Measurements from ENCODE around the gene NEDD8. TPM values are rescaled to one million over a fixed set of nuclear protein-coding genes. Genes with fewer than 3 reads are reported as not detected.

The NEDD8 gene
- total RNA-seq, 1 experiment from 2014 or later, result 234 TPM

DNA sequence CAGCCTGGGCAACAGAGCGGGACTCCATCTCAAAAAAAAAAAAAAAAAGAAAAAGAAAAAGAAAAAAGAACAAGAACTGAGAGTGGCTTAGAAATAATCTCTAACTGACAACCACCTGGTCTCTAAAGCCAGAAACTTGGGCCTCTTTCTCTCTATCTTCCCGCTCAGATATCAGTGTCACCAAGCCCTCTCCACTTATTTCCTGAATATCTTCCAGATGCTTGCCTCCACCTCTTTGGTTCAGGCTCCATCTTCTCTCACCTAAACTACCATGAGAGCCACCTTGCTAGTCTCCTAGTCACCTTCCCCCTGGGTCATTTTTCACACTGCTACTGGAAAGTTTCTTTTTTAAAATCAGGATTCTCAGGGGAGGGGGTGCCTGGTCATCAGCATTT, 35.1 kb downstream of the NEDD8 start:
- DNase-seq (ENCODE audit: low read depth in 1 of 2, low spot score in 2 of 2), result no peak
- Histone ChIP-seq H3K4me1 (replicated peaks) (peaks cover 20% of the 10 kb centered on the region), H3K4me3 (no peak overlapping the region)

GRCh38 chr14:24196071-24197055, 35.8 kb downstream of the NEDD8 start:
- no peaks in the 10 kb centered on the region; the same call in 1 of the 2 replicates for H3K9me3 ChIP-seq (replicated peaks)
- H3K27ac ChIP-seq, result peak overlapping the region; percentile 97
- H3K27me3 ChIP-seq (replicated peaks), result no peaks in the 10 kb centered on the region
- peak in 1 of 2 experiments; percentile 34 for DNase-seq (ENCODE audit: low read depth in 1 of 2, low spot score in 2 of 2)
- peaks cover 20% of the 10 kb centered on the region for H3K4me1 ChIP-seq (replicated peaks)
- H3K4me3 ChIP-seq, result peak overlapping the region; percentile 69
- peaks cover 34% of the 10 kb centered on the region for H3K36me3 ChIP-seq

More for the DNA sequence above, 35.1 kb downstream of the NEDD8 start:
- H3K9me3 ChIP-seq (replicated peaks), result no peaks in the 10 kb centered on the region; the same call in 1 of the 2 replicates
- no peak overlapping the region for H3K27ac ChIP-seq
- peaks cover 31% of the 10 kb centered on the region for H3K36me3 ChIP-seq
- no peaks in the 10 kb centered on the region for H3K27me3 ChIP-seq (replicated peaks)

DNA sequence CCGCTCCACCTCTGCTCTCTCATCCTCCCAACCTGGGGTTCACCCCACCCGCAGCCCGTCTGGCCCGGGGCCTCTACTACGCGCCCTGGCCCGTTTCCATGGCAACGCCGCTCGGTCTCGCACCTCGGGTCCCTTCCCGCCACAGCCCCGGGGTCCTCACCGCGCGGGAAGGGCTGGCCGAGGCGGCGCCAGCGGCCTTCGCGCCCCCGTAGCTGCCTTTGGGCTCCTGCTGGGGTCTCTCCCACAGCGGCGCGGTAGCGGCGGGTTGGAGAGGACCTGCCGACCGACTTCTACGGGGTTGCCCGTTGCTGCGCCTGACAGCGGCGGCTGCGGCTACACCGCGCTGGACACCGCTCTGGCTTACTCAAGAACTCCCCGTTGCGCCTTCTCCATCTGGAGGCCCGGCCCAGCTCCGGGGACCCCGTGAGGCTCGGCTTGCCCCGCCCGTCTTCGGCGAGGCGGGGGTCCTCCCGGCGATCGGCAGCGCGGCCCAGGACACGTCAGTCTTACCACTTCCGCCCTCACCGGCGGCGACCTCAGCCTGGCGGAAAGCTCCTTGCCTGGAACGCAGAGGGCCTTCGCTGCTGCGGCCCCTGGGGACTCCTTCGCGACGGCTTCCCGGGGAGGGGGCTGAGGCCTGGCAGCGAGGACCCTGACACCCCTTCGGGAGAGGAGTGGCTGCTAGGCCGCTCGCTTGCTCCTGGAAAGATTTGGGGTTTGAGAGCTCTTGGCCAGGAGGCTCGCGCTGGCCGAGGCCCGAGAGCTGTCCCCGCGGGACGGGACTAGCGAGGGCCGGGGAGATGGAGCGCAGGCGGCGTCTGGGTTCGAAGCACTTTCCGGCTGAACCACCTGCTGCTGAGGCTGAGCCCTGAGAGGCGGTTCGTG, 36.7 kb downstream of the NEDD8 start, which contains the start of gene TM9SF1:
TM9SF1 (minus strand) TSS at position 256 of the 885 bp plus-strand sequence. CDS start 422 bp downstream, outside the sequence.
- Histone ChIP-seq H3K27ac (peak within 1 kb of the TSS; percentile 97), H3K4me3 (peak within 1 kb of the TSS; percentile 69), H3K4me1 (replicated peaks) (peaks cover 20% of the 10 kb centered on the region), H3K27me3 (replicated peaks) (no peaks in the 10 kb centered on the region), H3K36me3 (peaks cover 34% of the 10 kb centered on the region), H3K9me3 (replicated peaks) (no peaks in the 10 kb centered on the region; the same call in 1 of the 2 replicates)
- peak; percentile 84 to 93 for DNase-seq (ENCODE audit: low read depth in 1 of 2, low spot score in 2 of 2)

GRCh38 chr14:24194873-24195185, 37.3 kb downstream of the NEDD8 start:
- Histone ChIP-seq H3K36me3 (peaks cover 34% of the 10 kb centered on the region), H3K4me3 (peak overlapping the region; percentile 69), H3K27ac (peak overlapping the region; percentile 97), H3K27me3 (replicated peaks) (no peaks in the 10 kb centered on the region), H3K4me1 (replicated peaks) (peaks cover 20% of the 10 kb centered on the region), H3K9me3 (replicated peaks) (no peaks in the 10 kb centered on the region; the same call in 1 of the 2 replicates)
- no peak for DNase-seq (ENCODE audit: low read depth in 1 of 2, low spot score in 2 of 2)

DNA sequence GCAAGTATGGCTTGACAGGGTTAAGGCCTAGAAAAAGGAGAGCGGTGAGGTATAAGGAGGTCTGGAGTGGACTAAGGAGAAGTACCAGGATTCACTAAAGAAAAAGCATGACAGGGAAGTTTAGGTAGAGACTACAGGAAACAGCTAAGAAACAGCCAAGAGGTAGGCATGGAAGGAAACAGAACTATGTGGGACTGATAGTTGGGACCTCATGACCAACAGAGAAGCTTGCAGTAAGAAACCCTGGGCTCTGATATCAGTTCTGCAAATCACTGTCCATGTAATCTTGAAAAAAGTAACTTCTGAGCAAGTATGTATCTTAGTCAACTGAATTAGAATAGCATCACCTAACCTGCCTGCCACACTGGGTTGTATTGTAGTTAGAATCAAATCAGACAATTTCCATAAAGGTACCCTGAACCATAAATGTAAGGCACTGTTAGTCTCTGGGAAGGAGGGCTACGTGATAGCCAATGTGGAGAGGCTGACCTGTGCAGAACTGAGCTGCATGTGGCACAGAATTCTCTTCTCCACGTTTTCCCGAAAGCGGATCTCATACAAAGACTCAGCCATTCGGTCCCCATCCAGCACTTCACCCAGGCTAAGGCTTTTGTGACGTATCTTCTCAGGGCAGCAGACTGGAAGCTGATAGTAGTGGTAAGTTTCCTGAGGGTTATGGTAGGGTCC, 37.8 kb downstream of the NEDD8 start:
- DNase-seq (ENCODE audit: low read depth in 1 of 2, low spot score in 2 of 2), result no peak
- Histone ChIP-seq H3K27ac (peak overlapping the region; percentile 97; the same call in 1 of the 2 replicates), H3K9me3 (replicated peaks) (no peaks in the 10 kb centered on the region; the same call in 1 of the 2 replicates), H3K4me1 (replicated peaks) (peaks cover 20% of the 10 kb centered on the region), H3K4me3 (peak overlapping the region; percentile 69), H3K27me3 (replicated peaks) (no peaks in the 10 kb centered on the region), H3K36me3 (peaks cover 34% of the 10 kb centered on the region)

GRCh38 chr14:24192933-24193332, 39.2 kb downstream of the NEDD8 start:
- Histone ChIP-seq H3K27ac (no peak overlapping the region), H3K36me3 (peaks cover 34% of the 10 kb centered on the region), H3K9me3 (replicated peaks) (no peaks in the 10 kb centered on the region; the same call in 1 of the 2 replicates), H3K4me3 (no peak overlapping the region), H3K27me3 (replicated peaks) (no peaks in the 10 kb centered on the region), H3K4me1 (replicated peaks) (peaks cover 21% of the 10 kb centered on the region)
- no peak for DNase-seq (ENCODE audit: low read depth in 1 of 2, low spot score in 2 of 2)

- H3K4me3 ChIP-seq, result no peak overlapping the region
- H3K27me3 ChIP-seq (replicated peaks), result no peaks in the 10 kb centered on the region
- no peak for DNase-seq (ENCODE audit: low read depth in 1 of 2, low spot score in 2 of 2)
- no peaks in the 10 kb centered on the region; the same call in 1 of the 2 replicates for H3K9me3 ChIP-seq (replicated peaks)
- H3K36me3 ChIP-seq, result peaks cover 53% of the 10 kb centered on the region
- H3K4me1 ChIP-seq (replicated peaks), result peaks cover 19% of the 10 kb centered on the region
- no peak overlapping the region for H3K27ac ChIP-seq
Measured at GRCh38 chr14:24190416-24190815, 41.8 kb downstream of the NEDD8 start.

DNA sequence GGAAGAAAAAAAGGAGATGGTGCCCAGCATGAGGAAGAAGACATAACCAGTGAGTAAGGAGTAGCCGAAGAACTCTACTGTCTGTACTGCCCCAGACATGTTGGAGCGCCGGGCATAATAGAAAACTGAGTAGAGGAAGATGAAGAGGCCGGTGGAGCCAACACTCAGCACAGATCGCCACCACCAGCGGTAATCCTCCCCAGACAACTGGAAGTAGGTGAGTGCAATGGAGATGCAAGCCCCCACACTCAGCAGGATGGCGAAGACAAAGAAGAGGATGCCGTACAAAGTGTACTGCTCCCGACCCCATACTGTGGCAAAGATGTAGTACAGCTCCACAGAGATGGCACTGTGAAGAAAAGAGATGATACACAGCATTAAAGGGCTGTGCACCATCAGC, 42.7 kb downstream of the NEDD8 start:
- Histone ChIP-seq H3K36me3 (peaks cover 55% of the 10 kb centered on the region), H3K9me3 (replicated peaks) (no peaks in the 10 kb centered on the region; the same call in 1 of the 2 replicates), H3K4me1 (replicated peaks) (peaks cover 11% of the 10 kb centered on the region), H3K27ac (no peak overlapping the region), H3K27me3 (replicated peaks) (no peaks in the 10 kb centered on the region), H3K4me3 (no peak overlapping the region)
- no peak for DNase-seq (ENCODE audit: low read depth in 1 of 2, low spot score in 2 of 2)

DNA sequence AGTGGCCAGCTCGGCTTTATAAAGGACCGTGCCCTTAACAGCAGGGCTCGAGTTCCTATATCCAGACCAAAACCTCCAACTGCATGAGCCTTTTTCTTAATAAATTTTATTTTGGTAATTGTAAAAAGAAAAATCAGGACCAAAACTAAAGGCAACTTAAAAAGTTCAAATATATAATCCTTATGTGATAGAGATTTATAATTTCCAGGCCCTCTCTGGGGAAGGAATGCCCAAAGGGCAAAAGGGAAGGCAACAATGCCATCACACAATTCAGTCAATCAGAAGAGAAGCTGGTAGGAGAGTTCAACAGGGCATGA, 43.1 kb downstream of the NEDD8 start:
- H3K4me3 ChIP-seq, result no peak overlapping the region
- H3K27me3 ChIP-seq (replicated peaks), result no peaks in the 10 kb centered on the region
- DNase-seq (ENCODE audit: low read depth in 1 of 2, low spot score in 2 of 2), result no peak
- H3K9me3 ChIP-seq (replicated peaks), result no peaks in the 10 kb centered on the region; the same call in 1 of the 2 replicates
- 0 out of 2 replicates have a peak overlapping the region, but pooled peaks have one; percentile 4 for H3K27ac ChIP-seq
- H3K4me1 ChIP-seq (replicated peaks), result peaks cover 7% of the 10 kb centered on the region
- H3K36me3 ChIP-seq, result peaks cover 55% of the 10 kb centered on the region

- no peaks in the 10 kb centered on the region for H3K27me3 ChIP-seq (replicated peaks)
- peak; percentile 85 to 96 for DNase-seq (ENCODE audit: low read depth in 1 of 2, low spot score in 2 of 2)
- peaks cover 55% of the 10 kb centered on the region for H3K36me3 ChIP-seq
- H3K27ac ChIP-seq, result peak within 1 kb of the TSS; percentile 23; the same call in 1 of the 2 replicates
- no peaks in the 10 kb centered on the region for H3K9me3 ChIP-seq (replicated peaks)
- H3K4me3 ChIP-seq, result peak within 1 kb of the TSS; percentile 54
- peaks cover 7% of the 10 kb centered on the region for H3K4me1 ChIP-seq (replicated peaks)
Measured at GRCh38 chr14:24188251-24189058, 43.7 kb downstream of the NEDD8 start, which contains the start of gene IPO4. Gene IPO4, minus strand, starts transcription at chr14:24188816. Its CDS starts 29 bp downstream, at chr14:24188787.

DNA sequence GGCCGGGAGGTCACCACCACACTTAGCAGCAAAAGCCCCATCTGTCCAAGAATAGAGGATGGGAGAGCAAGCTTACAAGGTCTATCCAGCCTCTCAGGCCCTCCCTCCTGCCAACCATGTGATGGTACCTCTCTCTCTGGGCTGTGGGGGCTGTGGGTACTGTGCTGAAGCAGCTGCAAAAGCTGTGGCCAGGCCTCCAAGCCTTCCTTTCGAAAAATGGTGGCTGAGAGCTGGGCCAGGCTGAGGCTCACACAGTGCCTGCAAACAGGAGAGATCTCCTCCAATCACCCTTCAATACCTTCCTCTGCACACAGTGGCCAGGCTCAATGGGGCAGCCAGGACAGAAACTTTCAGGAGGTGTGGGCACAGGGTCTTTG, 44.6 kb downstream of the NEDD8 start:
- no peaks in the 10 kb centered on the region for H3K9me3 ChIP-seq (replicated peaks)
- peaks cover 53% of the 10 kb centered on the region for H3K36me3 ChIP-seq
- peak overlapping the region; percentile 54 for H3K4me3 ChIP-seq
- no peak overlapping the region for H3K27ac ChIP-seq
- H3K4me1 ChIP-seq (replicated peaks), result peaks cover 7% of the 10 kb centered on the region
- no peak for DNase-seq (ENCODE audit: low read depth in 1 of 2, low spot score in 2 of 2)
- H3K27me3 ChIP-seq (replicated peaks), result no peaks in the 10 kb centered on the region

DNA sequence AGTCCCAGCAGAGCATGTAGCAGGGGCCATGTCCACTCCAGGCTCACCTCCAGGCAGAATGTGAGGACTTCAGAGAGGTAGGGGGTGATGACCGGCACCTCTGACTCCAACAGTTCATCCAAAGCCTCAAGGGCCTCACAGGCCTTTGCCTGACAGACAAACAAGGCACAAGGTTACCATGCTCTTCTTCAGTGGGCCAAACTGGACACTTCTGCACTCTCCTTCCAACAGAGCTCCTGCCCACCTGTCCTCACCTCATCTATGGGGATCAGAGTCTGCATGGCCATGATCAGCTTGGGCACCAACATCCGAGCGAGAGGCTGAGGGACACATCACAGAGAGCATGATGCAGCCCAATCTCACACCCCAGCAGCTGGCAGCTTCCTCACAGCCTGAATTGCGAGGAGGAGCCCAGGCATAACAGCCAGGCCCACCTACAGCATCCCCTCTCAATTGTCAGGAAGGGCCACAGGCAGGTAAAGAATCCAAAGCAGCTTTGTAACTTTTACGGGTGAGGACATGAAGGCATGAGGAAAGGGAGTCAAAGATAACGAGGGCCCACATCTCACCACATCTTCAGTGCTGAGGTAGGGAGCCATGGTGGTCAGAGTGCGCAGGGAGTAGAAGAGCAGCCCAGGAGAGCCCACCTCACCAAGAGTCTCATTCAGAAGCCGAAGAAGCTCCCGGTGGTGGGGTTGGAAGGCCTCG, 45.2 kb downstream of the NEDD8 start:
- H3K27ac ChIP-seq, result no peak overlapping the region
- H3K9me3 ChIP-seq (replicated peaks), result no peaks in the 10 kb centered on the region
- peaks cover 53% of the 10 kb centered on the region for H3K36me3 ChIP-seq
- DNase-seq (ENCODE audit: low read depth in 1 of 2, low spot score in 2 of 2), result no peak
- H3K27me3 ChIP-seq (replicated peaks), result no peaks in the 10 kb centered on the region
- H3K4me3 ChIP-seq, result no peak overlapping the region
- H3K4me1 ChIP-seq (replicated peaks), result peaks cover 7% of the 10 kb centered on the region

All from SJSA1 (cell line).